ENCODE results near the gene FBXL16.

FBXL16 gene

DNA sequence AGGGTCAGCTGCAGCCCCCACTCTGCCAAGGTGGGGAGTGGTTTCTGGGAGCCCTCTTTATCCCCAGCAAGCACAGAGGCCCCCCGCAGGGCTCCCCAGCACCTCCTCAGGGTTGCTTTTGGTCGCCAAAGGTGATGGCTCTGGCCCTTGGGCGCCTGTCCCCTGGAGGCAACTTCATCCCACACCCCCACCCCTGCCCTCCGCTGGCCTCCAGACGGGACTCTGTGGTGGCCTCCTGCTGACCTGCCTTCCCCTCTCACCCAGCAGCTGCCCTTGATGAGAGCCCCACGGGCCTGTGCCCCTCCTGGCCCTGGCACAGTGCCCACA is 45.5 kb downstream of the FBXL16 start:
- DNase-seq = no peak

DNA sequence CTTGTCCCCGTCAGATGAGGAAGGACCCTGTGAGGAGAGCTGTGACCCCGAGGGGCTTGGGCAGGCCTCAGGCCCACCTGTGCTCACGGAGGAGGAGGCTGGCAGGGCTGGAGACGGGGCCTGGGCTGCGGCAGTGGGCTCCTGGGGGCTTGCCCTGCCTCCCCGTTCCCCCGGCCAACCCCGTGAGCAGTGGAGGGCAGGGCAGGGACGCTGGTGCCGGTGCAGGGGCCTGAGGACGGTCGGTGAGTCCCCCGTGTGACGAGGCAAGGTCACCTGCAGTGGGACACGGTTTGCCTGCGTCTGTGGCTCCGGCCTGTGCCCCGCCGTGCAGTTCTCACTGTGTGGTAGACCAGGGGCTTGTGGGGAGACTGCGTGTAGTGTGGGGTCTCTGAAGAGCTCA is 46.0 kb downstream of the FBXL16 start:
- no peak for DNase-seq

DNA sequence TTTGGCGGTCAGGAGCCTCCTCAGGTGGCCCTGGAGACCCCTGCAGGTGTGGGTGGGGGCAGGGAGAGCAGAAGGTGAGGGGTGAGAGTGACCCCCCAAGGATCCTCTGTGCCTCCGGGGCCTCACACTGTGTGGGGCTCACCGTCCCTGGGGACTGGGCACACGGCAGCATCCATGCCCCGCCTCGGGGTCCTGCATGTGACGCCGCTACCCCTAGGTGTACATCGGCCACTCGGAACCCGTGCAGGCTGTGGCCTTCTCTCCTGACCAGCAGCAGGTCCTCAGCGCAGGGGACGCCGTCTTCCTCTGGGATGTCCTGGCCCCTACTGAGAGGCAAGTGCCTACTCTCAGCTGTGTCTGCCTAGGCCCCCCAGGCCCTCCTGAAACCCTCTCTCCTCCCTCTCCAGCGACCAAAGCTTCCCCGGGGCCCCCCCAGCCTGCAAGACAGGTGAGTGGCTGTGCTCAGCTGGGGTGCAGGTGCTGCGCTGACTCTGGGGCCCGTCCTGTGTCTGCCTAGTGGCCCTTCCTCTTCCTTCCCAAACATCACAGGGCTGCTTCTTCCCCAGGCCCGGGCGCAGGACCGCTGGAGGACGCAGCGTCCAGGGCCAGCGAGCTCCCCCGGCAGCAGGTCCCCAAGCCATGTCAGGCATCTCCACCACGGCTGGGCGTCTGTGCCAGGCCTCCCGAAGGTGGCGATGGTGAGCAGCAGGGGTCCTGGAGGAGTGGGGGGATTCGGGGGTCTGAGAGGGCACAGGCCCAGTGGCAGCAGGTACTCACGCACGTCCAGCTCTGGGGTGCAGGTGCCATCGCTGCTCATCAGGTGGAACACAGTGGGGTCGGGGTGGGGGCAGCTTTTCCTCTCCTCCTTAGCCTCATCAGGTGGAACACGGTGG is 46.7 kb downstream of the FBXL16 start:
- no peak for DNase-seq

DNA sequence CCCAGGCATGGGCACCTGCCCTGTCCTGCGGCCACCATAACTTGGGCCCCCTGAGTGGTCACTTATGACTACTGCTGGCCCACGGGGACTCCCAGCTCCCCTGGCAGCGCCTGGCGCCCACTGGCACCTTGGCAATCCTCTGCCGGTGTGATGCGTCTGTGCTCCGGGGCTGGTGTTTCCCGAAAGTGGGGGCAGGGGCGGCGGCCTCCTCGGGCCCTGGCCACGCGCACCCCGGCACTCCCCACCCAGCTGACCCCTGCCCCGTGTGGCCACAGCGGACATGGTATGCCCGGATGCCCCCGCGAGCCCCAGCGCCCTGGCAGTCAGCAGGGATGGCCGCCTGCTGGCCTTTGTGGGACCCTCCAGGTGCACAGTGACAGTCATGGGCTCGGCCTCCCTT is 48.1 kb downstream of the FBXL16 start:
- DNase-seq = no peak

DNA sequence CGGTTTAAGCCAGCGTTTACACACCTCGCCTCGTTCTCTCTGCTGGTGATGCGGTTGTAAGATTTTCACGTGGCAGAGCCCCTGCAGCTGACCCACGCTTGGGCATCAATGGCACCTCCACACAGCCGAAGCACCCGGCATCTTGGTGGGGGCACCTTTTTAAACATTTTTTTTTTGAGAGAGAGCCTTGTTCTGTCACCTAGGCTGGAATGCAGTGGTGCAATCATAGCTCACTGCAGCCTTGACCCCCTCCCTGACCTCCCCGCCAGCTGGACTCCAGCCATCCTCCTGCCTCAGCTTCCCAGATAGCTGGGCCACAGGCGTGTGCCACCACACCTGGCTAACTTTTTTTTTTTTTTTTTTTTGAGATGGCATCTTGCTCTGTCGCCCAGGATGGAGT is 51.6 kb downstream of the FBXL16 start:
- no peak for DNase-seq

DNA sequence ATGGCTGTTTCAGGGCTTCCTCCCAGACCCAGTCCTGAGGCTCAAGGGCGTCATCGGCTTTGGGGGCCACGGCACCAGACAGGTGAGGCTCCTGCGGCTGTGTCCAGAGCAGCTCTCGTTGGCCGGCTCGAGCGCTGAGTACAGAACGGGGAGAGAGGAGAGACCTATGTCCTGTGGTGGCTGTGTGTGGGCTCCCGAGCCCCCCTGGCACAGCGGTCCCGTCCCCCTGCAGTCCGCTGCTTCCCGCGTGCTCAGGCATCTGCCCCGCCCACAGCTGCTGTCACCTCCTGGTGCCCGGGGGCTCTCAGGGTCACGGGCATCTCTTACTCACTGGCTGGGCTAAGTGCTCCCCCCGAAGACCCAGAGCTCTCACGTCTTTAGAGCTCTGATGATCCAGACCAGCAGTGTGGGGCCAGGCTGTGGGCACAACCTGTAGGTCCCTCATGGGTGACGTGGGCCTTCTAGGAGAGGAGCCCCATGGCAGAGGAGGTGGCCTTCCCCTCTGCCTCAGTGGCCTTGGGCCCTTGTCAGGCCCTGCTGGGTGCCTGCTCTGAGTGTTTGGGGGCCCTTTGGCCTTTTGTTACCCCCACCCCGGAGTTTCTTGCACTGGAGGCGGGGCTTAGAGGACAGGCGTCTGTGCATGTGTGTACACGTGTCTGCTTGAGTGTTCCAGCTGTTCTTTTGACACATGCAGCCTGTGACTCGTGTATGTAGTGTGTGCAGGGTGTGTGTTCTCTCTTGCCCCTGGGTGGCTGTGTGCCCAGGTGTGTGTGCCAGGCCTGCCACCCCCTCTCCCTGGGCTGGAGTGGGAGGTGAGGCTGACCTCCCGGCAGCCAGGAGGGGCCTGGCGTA is 52.9 kb downstream of the FBXL16 start:
- no peak for DNase-seq

DNA sequence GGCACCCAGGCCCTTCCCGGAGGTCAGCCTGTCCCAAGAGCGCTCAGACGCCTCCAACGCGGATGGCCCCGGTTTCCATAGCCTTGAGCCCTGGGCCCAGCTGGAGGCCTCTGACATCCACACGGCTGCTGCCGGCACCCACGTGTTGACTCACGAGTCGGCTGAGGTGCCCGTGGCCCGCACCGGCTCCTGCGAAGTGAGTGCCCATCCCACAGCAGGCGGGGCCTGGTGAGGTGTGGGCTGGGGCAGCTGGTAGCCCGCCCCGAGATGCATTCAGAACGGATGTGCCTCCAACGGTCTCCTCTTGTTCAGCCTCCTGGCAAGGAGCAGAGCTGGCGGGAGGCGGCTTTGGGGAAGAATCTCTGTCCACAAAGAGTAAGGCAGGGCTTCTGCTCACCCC is 53.8 kb downstream of the FBXL16 start:
- DNase-seq = no peak

DNA sequence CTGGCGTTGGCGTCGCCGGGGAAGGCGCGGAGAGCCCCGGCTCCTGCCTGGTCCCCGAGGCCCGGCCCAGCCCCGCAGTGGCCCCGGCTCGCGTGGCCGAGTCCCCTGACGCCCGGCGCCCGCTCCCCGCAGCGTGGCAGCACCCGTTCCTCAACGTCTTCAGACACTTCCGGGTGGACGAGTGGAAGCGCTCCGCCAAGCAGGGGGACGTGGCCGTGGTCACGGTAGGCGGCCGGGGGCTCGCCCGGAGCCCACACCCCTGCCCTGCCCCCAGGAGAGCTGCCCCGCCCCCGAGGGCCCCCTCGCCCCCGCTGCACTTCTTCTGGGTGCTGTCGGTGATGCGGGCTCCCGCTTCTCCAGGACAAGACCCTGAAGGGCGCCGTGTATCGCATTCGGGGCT is 56.0 kb downstream of the FBXL16 start:
- no peak for DNase-seq

DNA sequence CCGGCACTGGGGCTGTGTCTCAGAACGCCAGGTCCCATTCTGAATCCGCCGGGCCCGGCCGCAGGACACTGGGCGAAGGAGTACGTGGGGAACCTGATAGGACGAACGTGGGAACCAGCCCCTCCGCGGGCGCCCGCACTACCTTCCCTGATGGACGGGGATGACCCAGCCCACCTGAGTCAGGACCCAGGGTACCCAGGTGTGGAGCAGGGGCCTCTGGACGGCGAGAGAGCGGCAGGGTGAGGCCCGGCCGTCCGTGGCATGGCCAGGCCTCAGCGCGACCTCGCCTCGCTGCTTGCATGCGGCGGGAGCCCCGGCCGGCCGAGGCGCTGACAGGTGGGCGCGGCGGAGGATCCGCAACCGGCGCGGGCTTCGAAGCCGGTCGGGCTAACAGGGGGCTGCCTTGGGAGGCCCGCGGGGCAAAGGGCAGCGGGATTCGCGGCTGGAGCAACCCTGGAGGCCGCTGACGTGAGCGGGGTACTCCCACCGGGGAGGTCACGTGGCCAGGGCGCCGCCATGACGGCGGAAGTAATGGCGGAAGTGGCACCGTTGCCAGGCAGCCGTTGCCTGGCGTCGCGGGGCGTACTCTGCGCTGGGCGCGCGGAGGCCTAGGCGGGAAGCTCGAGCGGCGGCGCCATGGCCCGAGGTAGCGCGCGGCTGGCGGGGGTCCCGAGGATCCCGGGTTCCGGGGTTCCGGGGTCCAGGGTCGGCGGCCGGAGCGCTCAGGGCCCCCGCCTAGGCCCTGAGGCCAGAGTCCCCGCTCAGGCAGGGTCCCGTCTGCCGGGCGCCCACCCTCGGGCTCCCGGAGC is 56.6 kb downstream of the FBXL16 start, which contains the start of gene WDR90:
Gene WDR90 (plus strand): TSS at position 585 of the 809 bp plus-strand sequence. CDS start 52 bp downstream, at position 637.
- peak; percentile 89 to 90 for DNase-seq

DNA sequence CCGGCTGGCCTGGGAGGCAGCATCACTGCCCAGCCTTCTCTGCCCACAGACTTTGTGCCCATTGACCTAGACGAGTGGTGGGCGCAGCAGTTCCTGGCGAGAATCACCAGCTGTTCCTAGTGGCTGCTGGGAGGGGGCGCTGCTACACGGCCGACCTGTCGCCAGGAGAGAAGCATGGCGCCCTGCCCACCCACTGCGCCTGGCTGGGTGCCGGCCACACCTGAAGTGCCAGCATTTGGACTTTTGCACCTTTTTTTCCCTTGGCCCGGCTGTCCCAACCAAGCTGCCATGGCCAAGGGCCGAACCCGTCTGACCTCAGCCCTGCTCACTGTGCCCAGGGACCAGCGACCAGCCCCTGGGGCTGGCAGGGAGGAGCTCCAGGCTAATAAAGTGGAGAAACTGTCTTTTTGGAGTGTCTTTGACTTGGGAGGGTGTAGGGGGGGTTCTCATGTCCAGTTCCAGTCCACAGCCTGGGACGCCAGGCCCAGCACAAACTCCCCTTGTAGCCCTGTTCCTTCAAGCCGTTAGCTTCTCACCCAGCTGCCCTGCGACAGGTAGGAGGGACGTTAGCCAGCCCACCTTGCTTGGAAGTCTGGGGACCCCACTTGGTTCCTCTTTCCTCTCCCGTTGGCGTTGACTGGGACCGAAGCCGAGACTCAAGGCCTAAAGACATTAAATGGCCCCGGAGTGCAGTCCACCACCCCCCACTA is 57.4 kb downstream of the FBXL16 start:
- peak; percentile 26 to 46 for DNase-seq

DNA sequence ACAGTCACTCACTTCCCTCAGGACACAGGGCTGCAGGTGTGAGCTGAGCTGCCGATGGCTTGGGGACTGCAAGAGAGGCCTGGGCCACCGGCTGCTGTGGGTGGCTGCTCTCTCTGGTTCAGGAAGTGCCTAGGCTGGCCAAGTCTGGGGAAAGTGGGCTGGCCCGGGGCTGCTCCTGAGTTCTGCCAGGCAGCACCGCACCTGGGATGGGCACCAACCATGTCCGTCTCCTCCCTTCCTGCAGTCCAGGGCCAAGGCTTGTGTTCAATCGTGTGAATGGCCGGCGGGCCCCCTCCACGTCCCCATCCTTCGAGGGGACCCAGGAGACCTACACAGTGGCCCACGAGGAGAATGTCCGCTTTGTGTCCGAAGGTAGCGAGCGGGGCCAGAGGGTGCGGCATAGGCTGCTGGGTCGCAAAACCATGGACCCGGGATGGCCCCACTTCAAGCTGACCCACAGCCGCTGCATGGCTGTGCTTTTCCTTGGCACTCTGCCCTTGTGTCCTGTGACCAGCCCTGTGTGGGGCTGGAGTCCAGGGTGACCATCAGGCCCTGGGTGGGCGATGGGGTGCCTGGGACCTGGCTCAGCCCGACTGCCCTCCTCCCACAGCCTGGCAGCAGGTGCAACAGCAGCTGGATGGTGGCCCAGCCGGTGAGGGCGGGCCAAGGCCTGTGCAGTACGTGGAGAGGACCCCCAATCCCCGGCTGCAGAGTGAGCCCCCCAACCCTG is 58.3 kb downstream of the FBXL16 start:
- DNase-seq = no peak

DNA sequence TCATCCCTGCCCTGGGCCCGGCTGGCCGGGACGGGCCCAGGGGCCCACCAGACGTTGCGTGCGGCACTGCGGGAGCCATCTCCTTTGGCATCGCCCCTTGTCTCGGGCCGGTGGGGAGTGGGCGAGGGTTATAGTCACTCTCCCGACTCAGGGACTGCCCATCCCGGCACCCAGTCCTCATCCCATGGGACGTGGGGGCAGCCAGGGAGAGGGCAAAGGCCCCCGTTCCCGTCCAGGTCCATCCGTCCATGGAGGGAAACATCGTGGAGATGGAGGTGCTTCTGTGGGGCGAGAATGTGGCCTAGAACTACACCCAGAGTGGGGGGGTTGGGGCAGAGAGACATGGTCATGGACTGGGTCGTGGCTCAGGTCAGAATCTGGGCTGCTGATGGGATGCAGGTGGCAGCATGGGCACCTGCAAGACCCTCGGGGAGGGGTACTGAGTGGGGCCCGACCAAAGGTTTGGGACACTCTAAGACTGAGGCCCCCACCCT is 58.9 kb downstream of the FBXL16 start:
- DNase-seq = no peak

DNA sequence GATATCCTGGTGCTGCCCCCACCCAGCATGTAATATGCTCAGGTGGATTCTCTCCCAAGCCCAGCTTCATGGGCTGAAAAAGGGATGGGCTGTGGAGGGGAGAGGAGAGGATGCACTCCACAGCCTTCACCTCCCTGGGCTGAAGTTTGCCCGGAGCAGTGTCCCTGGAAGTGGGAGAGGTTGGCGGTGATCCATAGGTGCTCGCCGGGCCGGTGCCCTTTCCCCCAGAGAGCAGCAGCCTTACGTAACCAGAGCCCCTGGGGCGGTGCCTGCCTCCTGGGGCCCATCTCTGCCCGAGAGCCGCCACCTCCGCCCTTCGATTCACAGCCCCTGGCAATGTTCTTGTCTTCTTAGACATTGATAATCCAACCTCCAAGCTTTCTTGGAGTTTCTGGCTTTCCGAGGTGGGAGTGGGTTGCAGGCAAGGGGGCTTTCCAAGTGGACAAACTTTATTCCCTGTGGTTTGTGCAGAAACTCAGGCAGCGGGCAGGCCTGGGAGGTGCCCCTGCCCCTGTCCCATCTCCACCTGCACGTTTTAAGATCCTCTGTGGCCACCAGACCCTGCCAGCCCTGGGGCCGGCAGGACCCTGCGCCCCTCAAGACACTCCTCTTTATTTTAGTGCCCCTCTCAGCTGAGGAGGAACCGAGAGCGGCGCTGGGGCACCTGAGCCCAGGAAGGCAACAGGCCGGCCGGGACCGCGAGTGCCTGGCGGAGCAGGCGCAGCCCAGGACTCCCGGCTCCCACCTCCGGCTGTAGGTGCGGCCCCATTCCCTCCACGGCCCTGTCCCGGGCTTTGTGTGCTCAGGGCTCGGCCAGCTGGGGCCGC is 59.5 kb downstream of the FBXL16 start:
- DNase-seq = no peak

DNA sequence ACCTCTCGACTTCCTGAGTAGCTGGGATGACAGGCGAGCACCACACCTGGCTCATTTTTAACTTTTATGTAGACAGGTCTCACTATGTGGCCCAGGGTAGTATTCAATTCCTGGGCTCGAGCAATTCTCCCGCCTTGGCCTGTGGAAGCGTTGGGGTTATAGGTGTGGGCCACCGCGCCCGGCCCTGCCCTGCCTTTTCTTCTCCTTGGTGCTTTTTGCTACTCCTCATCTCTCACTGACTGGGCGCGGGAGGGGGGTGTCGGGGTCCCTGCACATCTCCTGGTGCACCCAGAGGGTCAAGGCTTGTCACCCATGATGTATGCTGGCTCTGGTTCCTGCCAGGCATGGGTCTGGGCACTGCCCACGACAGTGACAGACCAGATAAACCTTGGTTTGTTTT is 61.0 kb downstream of the FBXL16 start:
- no peak for DNase-seq

DNA sequence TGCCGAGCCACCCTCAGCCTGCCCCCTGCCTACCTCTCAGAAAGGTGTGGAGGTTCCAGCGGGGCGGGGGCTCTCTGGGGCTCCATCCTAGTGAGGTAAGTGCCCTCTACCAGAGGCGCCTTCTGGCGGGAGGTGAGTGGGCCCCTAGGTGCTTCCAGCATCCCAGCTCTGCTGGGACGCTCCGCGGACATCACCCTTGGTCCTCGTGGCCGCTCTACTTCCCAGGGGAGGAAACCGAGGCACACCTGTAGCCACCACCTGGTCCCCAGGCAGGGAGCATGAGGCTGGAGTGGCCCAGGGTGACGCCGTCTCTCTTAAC is 62.6 kb downstream of the FBXL16 start:
- DNase-seq = no peak
